ENCODE data around the gene FLG.

- TF ChIP-seq CTCF (IDR thresholded peaks at IDR 0.05) (no peak), POLR2AphosphoS5 (IDR thresholded peaks at IDR 0.05; ENCODE audit: insufficient read depth in 1 of 2, low read depth in 1 of 2) (no peak), POLR2A (IDR thresholded peaks at IDR 0.05) (no peak)
Observed at GRCh38 chr1:152325111-152325510, at the start of gene FLG.

All from vagina (tissue), 2 donors.